HG03095 (cell line): ENCODE results near the gene METTL26.

Experiments
- ATAC-seq: cut with Tn5 transposase; IDR thresholded peaks from one replicate; pipeline ENCODE4 v1.9.1; 2021; ENCODE audit warnings: moderate library complexity; ENCODE audit not compliant: unreplicated experiment

Gene METTL26

DNA sequence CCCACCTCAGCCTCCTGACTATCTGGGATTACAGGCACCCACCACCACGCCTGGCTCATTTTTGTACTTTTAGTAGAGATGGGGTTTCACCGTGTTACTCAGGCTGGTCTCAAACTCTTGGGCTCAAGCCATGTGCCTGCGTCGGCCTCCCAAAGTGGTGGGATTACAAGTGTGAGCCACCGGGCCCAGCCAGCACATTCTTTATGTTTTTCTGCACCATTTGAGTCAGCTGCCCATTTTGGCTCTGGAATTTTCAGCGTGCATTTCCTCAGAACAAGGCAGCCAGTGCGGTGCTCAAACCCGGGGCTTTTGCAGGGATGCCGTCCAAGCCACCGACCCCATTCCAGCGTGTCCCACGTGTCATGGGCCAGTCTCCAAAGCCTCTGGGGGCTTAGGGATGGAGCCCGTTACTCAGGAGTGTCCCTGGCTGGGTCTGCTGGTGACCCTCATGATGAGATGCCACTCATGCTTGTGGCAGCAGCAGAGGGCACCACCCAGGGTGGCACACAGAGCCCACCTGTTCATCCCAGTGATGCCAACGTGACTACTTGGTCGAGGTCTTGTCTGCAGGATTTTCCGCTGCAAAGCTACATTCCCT lies 50.0 kb downstream of the METTL26 start:
- ATAC-seq = no peak

DNA sequence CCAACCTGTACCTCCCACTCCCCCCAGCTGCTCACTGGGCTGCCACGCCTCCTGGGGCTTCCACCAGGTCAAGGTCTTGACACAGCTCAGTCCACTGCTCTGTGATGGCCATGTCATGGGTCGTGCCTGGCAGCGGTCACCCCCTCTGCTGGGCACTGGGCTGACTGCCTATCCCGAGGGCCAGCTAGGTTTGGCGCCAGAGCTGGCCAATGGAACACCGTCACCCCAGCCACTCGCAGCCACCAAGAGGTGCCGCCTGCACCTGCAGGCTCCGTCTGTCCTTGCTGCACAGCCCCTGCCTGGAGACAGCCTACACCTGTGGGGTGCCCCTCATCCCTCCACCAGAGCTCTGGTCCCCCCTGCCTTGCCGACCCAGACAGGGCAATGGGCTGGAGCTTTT lies 50.8 kb downstream of the METTL26 start:
- ATAC-seq = no peak
